GM21515 (cell line): Measurements from ENCODE around the gene TMEM244.
"Not testable (repeated sequence)": the region's sequence is repeated elsewhere in the genome, so short reads cannot be mapped to it uniquely, and the experiment has no call there.

Source experiments
- ATAC-seq: cut with Tn5 transposase; IDR thresholded peaks from one replicate; pipeline ENCODE4 v1.9.1; 2021; ENCODE audit not compliant: unreplicated experiment

Gene TMEM244

DNA sequence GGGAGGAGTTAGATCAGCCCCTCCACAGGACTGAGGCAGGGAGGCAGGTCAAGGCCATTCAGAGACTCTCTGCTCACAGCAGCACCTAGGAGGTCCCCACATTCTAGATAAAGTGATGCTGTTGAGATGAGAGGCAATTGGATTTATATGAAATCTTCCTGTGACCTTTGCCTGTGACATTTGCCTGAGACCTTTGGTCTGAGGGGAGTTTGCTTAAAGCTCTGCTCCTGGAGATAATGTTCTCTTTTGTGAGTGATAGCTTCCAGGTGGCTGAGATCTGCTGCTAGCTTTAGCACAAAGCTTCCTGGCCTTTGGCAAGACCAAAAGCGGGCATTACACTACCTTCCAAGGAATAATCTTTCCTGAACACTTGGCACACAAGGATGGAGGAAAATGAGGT lies 43.3 kb downstream of the TMEM244 start:
- ATAC-seq = no peak

GRCh38 chr6:129817332-129817731 lies 43.8 kb downstream of the TMEM244 start:
- ATAC-seq = no peak

DNA sequence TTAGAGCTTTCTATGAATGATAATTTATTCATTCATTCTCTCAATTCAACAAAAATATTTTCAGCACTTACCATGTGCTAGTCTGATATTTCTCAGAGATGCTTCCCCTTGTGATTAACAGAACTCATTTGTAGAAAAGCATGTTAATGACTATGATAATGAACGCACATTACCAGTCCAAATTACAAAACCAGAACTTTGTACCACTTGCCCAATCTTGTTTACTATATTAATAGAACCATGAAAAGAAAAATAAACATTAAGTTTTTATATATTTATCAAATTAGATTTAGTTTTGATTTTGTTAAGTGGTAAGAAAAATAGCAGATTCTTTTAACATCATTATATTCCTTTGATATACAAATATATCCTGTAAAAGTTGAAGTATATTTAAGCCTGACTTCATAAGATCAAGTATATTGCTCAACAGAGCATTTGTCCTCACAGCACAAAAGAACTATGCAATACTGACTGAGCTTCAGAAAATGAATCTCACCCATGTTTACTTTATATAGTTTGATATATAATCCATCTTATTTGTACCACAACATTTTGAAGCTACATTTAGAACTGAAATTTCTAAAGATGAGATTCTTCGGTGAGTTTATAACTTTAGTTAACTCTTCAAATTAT lies 48.9 kb downstream of the TMEM244 start:
- ATAC-seq = no peak

- ATAC-seq = not testable (repeated sequence)
Observed at GRCh38 chr6:129807141-129807540, 54.0 kb downstream of the TMEM244 start.

DNA sequence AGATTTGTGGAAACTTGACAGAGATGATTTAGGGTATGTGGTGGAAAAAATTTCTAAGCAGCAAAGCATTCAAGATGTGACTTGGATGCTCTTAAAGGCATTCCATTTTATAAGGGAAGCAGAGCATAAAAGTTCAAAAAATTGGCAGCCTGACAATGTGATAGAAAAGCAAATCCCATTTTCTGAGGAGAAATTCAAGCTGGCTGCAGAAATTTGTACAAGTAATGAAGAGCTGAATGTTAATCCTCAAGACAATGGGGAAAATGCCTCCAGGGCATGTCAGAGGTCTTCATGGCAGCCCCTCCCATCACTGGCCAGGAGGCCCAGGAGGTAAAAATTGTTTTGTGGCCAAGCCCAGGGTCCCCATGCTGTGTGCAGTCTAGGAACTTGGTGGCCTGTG lies 58.2 kb downstream of the TMEM244 start:
- ATAC-seq = not testable (repeated sequence)

DNA sequence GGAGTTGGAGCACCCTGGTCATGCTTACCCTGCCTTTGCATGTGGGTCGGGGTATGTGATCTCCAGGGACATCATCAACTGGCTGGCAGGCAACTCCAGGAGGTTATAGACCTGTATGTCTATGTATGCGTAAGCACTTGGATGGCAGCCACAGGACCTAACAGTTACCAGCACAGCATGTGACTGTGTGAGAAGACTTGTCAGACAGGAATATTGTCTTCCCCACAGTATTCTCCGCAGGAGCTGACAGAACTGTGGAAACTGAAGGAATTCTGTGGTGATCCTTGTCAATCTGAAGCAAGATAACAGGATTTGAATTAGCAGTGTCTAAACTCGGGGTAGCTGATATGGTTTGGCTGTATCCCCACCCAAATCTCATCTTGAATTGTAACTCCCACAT lies 59.2 kb downstream of the TMEM244 start:
- no peak for ATAC-seq

GRCh38 chr6:129795261-129795660 lies 65.9 kb downstream of the TMEM244 start:
- ATAC-seq = no peak

- no peak for ATAC-seq
Observed at GRCh38 chr6:129793447-129793846, 67.7 kb downstream of the TMEM244 start.

DNA sequence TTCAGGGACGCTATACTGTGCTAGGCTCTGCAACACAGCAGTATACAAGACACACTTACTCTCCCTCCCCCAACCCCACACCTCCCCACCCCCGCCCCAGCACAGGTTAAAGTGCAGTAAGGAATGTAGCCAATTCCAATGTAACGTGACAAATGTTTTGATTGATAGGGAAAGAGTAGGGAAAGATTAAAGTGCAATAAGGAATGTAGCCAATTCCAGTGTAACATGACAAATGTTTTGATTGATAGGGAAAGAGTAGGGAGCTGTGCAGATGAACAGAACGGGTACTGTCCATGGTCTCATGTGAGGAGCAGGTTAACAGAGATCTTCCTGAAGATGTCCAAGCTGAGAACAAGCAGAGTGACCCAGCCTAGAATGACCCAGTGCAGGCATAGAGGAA lies 69.1 kb downstream of the TMEM244 start:
- ATAC-seq = no peak

DNA sequence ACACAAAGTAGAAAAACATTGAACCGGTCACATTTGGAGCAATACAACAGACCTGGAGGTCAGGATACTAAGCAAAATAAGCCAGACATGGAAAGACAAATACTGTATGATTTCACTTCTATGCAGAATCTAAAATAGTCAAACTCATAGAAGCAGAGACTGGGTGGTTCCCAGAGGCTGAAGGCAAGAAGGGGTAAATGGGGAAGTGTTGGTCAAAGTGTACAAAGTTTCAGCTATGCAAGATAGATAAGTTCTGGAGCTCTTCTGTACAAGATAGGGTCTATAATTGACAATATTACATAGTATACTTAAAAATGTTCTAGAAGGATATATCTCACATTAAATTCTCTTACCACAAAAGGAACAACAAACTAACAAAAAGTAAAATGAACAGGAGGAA lies 70.3 kb downstream of the TMEM244 start:
- no peak for ATAC-seq

DNA sequence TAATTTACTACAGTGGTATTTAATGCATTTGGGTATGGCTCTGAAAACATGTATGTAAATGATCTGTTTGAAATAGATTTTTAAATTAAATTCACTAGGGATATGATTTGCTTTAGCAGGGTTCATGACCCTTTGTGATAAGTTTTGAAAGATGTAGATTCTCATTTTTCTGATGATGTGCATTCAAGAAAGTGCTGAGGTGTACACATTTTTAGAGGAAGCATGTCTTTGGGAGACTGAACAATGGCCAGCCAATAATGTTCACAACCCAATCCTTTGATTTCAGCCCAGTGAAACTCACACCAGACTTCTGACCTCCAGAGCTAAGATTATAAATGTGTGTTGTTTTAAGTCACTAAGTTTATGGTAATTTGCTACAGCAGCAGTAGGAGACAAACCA lies 71.1 kb downstream of the TMEM244 start:
- no peak for ATAC-seq

- no peak for ATAC-seq
Observed at GRCh38 chr6:129787816-129788215, 73.3 kb downstream of the TMEM244 start.

DNA sequence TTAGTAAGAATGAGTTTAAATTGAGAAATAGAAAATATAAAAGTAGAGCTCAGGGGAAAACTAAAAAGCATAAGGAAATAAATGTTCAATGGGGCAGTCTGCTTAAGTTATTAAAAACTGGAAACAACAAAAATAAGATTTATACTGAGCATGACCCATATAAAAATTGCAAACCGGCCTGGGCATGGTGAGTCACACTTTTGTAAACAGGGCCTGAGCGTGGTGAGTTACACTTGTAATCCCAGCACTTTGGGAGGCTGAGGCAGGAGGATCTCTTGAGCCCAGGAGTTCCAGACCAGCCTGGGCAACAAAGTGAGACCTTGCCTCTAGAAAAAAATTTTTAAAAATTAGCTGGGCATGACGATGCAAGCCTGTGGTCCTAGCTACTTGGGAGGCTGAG lies 74.6 kb downstream of the TMEM244 start:
- ATAC-seq = no peak

DNA sequence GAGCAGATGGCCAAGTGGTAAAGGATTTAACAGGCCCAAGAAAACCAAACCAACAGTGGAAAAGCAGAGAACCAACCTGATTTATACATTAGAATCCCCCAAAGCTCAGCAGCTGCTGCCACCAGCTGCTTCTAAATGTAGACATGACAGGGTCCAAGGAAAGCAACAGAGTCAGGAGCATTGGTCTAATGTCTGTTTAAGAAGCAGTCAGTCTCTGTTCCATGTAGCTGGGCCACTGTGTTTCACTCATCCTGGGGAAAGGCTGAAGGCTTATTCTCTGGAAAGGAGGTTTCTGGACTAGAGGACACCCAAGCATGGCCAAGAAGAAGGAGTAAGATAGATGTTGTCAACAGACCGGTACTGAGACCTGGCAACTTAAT lies 75.4 kb downstream of the TMEM244 start:
- ATAC-seq = no peak

GRCh38 chr6:129785047-129785755 lies 75.9 kb downstream of the TMEM244 start:
- ATAC-seq = no peak
